K562 (cell line): ENCODE measurements around the gene CGN. TPM values are rescaled to one million over a fixed set of nuclear protein-coding genes. Genes with fewer than 3 reads are reported as not detected.

Source experiments
- CREM ChIP-seq: IDR thresholded peaks from 2 replicates; pipeline ENCODE4 v1.6.1; 2014; ENCODE audit warnings: antibody characterized with exemption, low read depth
- DIDO1 ChIP-seq: fragments of 450-650 bp; IDR thresholded peaks from 2 replicates; pipeline ENCODE4 v1.6.1; 2016; ENCODE audit warnings: low read depth, missing biosample characterization, missing genetic modification characterization
- GTF2F1 ChIP-seq: IDR thresholded peaks from 2 replicates; pipeline ENCODE4 v1.6.1; 2011; ENCODE audit warnings: low read depth, low read length, improper control_type of control experiment
- HDAC3 ChIP-seq: fragments of 450-650 bp; IDR thresholded peaks from 2 replicates; pipeline ENCODE4 v1.6.1; 2018; ENCODE audit warnings: borderline replicate concordance, mild to moderate bottlenecking, moderate library complexity; ENCODE audit not compliant: partially characterized antibody
- HIVEP1 ChIP-seq: fragments of 250-450 bp; sonication (Bioruptor Pico); IDR thresholded peaks from 2 replicates; pipeline ENCODE4 v1.4.0; 2020; ENCODE audit warnings: mild to moderate bottlenecking
- KDM5B ChIP-seq: fragments of 200-600 bp; sonication (generic); IDR thresholded peaks from 2 replicates; pipeline ENCODE4 v1.6.1; 2012; ENCODE audit warnings: low read depth, mild to moderate bottlenecking, moderate library complexity, low read length, control low read depth, inconsistent platforms; ENCODE audit not compliant: insufficient replicate concordance
- MIER1 ChIP-seq: fragments of 450-650 bp; IDR thresholded peaks from 2 replicates; pipeline ENCODE4 v1.6.1; 2016; ENCODE audit warnings: antibody characterized with exemption, mild to moderate bottlenecking, low read depth
- MYC ChIP-seq, 2 experiments: fragments of 250-450 bp in 1 of 2; sonication (Bioruptor Pico) in 1 of 2; IDR thresholded peaks; 2 replicates each; pipeline versions ENCODE4 v1.5.1 to v1.6.1; 2012 to 2021; ENCODE audit warnings: low read depth in 2 of 2, borderline replicate concordance in 1 of 2, improper control_type of control experiment in 1 of 2, low read length in 1 of 2, mild to moderate bottlenecking in 1 of 2, moderate library complexity in 1 of 2
- PHB ChIP-seq: fragments of 250-450 bp; sonication (Bioruptor Pico); IDR thresholded peaks from 2 replicates; pipeline ENCODE4 v1.5.0; 2021
- PPARD ChIP-seq: fragments of 250-450 bp; sonication (Bioruptor Pico); IDR thresholded peaks from 2 replicates; pipeline ENCODE4 v1.8.0; 2022; ENCODE audit warnings: inconsistent platforms, mild to moderate bottlenecking, moderate library complexity
- WHSC1 ChIP-seq: IDR thresholded peaks from one replicate; pipeline ENCODE4 v1.6.1; 2012; ENCODE audit warnings: low read length, control low read depth, inconsistent platforms
- ZKSCAN1 ChIP-seq: fragments of 150-350 bp; IDR thresholded peaks from 2 replicates; pipeline ENCODE4 v1.6.1; 2016; ENCODE audit warnings: low read depth, low read length
- ZNF324 ChIP-seq: fragments of 250-450 bp; sonication (Bioruptor Pico); IDR thresholded peaks from 2 replicates; pipeline ENCODE4 v1.4.0; 2020; ENCODE audit warnings: mild to moderate bottlenecking
- polyA plus RNA-seq, 8 experiments: library from polyadenylated mRNA; depleted of rRNA in 4 of 8; stranded (reverse) in 5 of 8; unstranded in 3 of 8; fragments of >200 nt; fragmentation: Nextera tagmentation in 2 of 8; fragmentation: Illumina TruSeq in 1 of 8; extraction: Ambion mirVana in 2 of 8; extraction: Trizol in 1 of 8; gene quantifications; 2 replicates each; pipeline versions ENCODE4 v1.2.1 to v1.2.3, GENCODE V29; 2011 to 2014; ENCODE audit warnings: inconsistent platforms in 1 of 8, missing spikeins in 1 of 8
- total RNA-seq, 7 experiments: library from RNA; depleted of rRNA in 6 of 7; stranded (reverse); fragments of >200 nt in 6 of 7; fragmentation: Illumina TruSeq in 2 of 7; extraction: Trizol in 2 of 7; gene quantifications; 2 replicates each; pipeline versions ENCODE4 v1.2.1 to v1.2.3, GENCODE V29; 2011 to 2021; ENCODE audit warnings: low replicate concordance in 1 of 7
- TF ChIP-seq, protein P1 (sequence below): sonication (generic); formaldehyde crosslinking; IDR thresholded peaks from 2 replicates; pipeline ENCODE4 v1.8.0; 2022; ENCODE audit warnings: mild to moderate bottlenecking, low read depth, missing genetic modification reagents
- TF ChIP-seq, protein P2 (sequence below): fragments of 250-450 bp; sonication (Bioruptor Pico); IDR thresholded peaks from 2 replicates; pipeline ENCODE4 v1.8.0; 2022; ENCODE audit warnings: moderate library complexity, mild to moderate bottlenecking, inconsistent platforms
- TF ChIP-seq, protein P3 (sequence below): sonication (generic); formaldehyde crosslinking; IDR thresholded peaks from 2 replicates; pipeline ENCODE4 v1.8.1; 2023; ENCODE audit warnings: missing genetic modification reagents, mild to moderate bottlenecking, borderline replicate concordance
- TF ChIP-seq, protein P4 (sequence below): fragments of 250-450 bp; sonication (Bioruptor Pico); IDR thresholded peaks from 2 replicates; pipeline ENCODE4 v1.5.0; 2020; ENCODE audit warnings: mild to moderate bottlenecking, borderline replicate concordance

CGN gene
- total and polyA plus RNA-seq, 9 of the 15 experiments (the other 6 are each of a cell fraction or from before 2014, with no cell fraction given), result 0.03 to 1.4 (median 0.14) TPM; not detected in 2

DNA sequence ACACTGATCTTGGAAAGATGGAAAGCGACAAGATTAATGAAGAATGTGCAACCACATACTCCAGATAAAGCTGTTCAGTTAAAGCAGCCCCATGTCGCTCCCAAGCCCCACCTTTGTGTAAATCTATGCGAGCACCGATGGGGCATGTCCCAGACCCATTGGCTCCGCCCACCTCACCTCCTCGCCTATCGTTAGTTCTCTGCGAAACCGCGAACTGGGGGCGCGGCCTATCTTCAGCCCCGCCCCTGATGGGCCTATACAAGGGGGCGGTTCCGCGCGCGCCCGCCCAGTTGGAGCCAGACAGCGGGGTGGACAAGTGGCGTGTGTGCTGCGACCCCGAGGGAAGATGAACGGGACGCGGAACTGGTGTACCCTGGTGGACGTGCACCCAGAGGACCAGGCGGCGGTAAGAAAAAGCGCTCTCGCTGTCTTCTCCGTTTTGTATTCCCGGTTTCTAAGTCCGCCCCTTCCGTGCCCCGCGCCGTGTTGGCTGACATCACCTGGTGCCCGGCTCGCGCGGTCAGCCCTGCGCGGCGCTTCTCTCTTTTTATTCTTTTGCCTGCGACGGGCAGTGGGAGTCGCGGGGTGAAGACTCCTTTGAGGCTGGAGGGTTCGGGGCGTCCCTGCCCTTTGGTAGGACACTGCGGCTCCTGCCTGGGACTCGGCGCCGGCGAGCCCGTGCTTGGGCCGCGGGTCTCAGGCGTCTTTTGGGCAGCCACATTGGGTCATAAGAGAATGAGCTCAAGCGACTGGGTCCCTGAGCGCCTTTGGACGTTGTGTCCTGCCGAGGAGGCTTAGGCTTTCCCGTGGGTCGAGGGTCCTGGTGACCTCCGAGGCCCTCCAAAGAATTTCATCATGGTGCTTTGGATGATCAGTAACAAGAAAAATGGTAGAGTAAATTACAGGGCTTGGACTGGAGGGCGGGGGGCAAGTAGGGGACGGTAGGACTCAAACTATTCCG lies 29.1 kb downstream of the CGN start, which contains the start of gene TUFT1 (continued):
- TF ChIP-seq, protein P1, sequence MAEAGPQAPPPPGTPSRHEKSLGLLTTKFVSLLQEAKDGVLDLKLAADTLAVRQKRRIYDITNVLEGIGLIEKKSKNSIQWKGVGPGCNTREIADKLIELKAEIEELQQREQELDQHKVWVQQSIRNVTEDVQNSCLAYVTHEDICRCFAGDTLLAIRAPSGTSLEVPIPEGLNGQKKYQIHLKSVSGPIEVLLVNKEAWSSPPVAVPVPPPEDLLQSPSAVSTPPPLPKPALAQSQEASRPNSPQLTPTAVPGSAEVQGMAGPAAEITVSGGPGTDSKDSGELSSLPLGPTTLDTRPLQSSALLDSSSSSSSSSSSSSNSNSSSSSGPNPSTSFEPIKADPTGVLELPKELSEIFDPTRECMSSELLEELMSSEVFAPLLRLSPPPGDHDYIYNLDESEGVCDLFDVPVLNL (CRISPR knock-in tag), result no peak
- no peak for TF ChIP-seq HIVEP1
- TF ChIP-seq, protein P2, sequence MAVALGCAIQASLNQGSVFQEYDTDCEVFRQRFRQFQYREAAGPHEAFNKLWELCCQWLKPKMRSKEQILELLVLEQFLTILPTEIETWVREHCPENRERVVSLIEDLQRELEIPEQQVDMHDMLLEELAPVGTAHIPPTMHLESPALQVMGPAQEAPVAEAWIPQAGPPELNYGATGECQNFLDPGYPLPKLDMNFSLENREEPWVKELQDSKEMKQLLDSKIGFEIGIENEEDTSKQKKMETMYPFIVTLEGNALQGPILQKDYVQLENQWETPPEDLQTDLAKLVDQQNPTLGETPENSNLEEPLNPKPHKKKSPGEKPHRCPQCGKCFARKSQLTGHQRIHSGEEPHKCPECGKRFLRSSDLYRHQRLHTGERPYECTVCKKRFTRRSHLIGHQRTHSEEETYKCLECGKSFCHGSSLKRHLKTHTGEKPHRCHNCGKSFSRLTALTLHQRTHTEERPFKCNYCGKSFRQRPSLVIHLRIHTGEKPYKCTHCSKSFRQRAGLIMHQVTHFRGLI (CRISPR knock-in tag), result no peak
- no peak for TF ChIP-seq PHB
- peak; percentile 35 for TF ChIP-seq MYC (IDR thresholded peaks at IDR 0.05; ENCODE audit: low read depth, low read length)
- TF ChIP-seq MYC (CRISPR knock-in tag; IDR thresholded peaks at IDR 0.05; ENCODE audit: borderline replicate concordance, low read depth), result no peak
- no peak for TF ChIP-seq ZKSCAN1
- TF ChIP-seq PPARD (CRISPR knock-in tag), result no peak
- TF ChIP-seq, protein P3, sequence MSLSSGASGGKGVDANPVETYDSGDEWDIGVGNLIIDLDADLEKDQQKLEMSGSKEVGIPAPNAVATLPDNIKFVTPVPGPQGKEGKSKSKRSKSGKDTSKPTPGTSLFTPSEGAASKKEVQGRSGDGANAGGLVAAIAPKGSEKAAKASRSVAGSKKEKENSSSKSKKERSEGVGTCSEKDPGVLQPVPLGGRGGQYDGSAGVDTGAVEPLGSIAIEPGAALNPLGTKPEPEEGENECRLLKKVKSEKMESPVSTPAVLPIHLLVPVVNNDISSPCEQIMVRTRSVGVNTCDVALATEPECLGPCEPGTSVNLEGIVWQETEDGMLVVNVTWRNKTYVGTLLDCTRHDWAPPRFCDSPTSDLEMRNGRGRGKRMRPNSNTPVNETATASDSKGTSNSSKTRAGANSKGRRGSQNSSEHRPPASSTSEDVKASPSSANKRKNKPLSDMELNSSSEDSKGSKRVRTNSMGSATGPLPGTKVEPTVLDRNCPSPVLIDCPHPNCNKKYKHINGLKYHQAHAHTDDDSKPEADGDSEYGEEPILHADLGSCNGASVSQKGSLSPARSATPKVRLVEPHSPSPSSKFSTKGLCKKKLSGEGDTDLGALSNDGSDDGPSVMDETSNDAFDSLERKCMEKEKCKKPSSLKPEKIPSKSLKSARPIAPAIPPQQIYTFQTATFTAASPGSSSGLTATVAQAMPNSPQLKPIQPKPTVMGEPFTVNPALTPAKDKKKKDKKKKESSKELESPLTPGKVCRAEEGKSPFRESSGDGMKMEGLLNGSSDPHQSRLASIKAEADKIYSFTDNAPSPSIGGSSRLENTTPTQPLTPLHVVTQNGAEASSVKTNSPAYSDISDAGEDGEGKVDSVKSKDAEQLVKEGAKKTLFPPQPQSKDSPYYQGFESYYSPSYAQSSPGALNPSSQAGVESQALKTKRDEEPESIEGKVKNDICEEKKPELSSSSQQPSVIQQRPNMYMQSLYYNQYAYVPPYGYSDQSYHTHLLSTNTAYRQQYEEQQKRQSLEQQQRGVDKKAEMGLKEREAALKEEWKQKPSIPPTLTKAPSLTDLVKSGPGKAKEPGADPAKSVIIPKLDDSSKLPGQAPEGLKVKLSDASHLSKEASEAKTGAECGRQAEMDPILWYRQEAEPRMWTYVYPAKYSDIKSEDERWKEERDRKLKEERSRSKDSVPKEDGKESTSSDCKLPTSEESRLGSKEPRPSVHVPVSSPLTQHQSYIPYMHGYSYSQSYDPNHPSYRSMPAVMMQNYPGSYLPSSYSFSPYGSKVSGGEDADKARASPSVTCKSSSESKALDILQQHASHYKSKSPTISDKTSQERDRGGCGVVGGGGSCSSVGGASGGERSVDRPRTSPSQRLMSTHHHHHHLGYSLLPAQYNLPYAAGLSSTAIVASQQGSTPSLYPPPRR (CRISPR knock-in tag), result no peak; the same call in 1 of the 2 replicates
- TF ChIP-seq, protein P4, sequence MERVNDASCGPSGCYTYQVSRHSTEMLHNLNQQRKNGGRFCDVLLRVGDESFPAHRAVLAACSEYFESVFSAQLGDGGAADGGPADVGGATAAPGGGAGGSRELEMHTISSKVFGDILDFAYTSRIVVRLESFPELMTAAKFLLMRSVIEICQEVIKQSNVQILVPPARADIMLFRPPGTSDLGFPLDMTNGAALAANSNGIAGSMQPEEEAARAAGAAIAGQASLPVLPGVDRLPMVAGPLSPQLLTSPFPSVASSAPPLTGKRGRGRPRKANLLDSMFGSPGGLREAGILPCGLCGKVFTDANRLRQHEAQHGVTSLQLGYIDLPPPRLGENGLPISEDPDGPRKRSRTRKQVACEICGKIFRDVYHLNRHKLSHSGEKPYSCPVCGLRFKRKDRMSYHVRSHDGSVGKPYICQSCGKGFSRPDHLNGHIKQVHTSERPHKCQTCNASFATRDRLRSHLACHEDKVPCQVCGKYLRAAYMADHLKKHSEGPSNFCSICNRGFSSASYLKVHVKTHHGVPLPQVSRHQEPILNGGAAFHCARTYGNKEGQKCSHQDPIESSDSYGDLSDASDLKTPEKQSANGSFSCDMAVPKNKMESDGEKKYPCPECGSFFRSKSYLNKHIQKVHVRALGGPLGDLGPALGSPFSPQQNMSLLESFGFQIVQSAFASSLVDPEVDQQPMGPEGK (CRISPR knock-in tag), result no peak
- no peak for TF ChIP-seq ZNF324 (CRISPR knock-in tag)
- no peak for TF ChIP-seq WHSC1
- TF ChIP-seq DIDO1, result no peak
- TF ChIP-seq MIER1, result no peak
- no peak for TF ChIP-seq HDAC3
- peak; percentile 94 for TF ChIP-seq KDM5B
- TF ChIP-seq GTF2F1, result peak; percentile 68; the same call in 1 of the 2 replicates
- TF ChIP-seq CREM, result peak; percentile 35; the same call in 1 of the 2 replicates
